Measurements from ENCODE around the gene HLA-DQA2. TPM values are rescaled to one million over a fixed set of nuclear protein-coding genes. Genes with fewer than 3 reads are reported as not detected.

Gene HLA-DQA2
- total RNA-seq, 1 experiment from 2014 or later: not detected

- intact Hi-C loops (cut with micrococcal nuclease; ENCODE audit: unreplicated experiment): no loop called here
- H3K4me3 ChIP-seq (ENCODE audit: low read depth, low read length): no peak overlapping the region
- ChIA-PET POLR2A (no interaction called here), CTCF (interaction anchor here (0.5 kb wide), 1 partner anchor 802 kb away, joined by 3 read pairs; the partner anchor contains the start of gene SKIC2)
- no peaks in the 10 kb centered on the region; the same call in 1 of the 2 replicates for H3K27me3 ChIP-seq (replicated peaks; ENCODE audit: control insufficient read depth, insufficient read depth, low read length)
- no TSS peak for BruUV-seq (replicated peaks)
- Mint-ChIP-seq H3K36me3 (ENCODE audit: insufficient read depth, unreplicated experiment) (no peaks in the 10 kb centered on the region), H3K27me3 (ENCODE audit: insufficient read depth, unreplicated experiment) (peaks cover 5% of the 10 kb centered on the region), H3K4me1 (ENCODE audit: low read depth, unreplicated experiment) (no peaks in the 10 kb centered on the region), H3K27ac (ENCODE audit: unreplicated experiment) (no peak overlapping the region), H3K4me3 (ENCODE audit: unreplicated experiment) (no peak overlapping the region), H3K9me3 (ENCODE audit: unreplicated experiment) (no peaks in the 10 kb centered on the region)
- TF ChIP-seq, protein P1, sequence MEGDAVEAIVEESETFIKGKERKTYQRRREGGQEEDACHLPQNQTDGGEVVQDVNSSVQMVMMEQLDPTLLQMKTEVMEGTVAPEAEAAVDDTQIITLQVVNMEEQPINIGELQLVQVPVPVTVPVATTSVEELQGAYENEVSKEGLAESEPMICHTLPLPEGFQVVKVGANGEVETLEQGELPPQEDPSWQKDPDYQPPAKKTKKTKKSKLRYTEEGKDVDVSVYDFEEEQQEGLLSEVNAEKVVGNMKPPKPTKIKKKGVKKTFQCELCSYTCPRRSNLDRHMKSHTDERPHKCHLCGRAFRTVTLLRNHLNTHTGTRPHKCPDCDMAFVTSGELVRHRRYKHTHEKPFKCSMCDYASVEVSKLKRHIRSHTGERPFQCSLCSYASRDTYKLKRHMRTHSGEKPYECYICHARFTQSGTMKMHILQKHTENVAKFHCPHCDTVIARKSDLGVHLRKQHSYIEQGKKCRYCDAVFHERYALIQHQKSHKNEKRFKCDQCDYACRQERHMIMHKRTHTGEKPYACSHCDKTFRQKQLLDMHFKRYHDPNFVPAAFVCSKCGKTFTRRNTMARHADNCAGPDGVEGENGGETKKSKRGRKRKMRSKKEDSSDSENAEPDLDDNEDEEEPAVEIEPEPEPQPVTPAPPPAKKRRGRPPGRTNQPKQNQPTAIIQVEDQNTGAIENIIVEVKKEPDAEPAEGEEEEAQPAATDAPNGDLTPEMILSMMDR (IDR thresholded peaks at IDR 0.05; ENCODE audit: insufficient read depth in 1 of 2, low read depth in 1 of 2, low read length in 1 of 2, severe bottlenecking in 1 of 2, unreplicated experiment in 1 of 2): no peak
- H3K4me1 ChIP-seq: no peaks in the 10 kb centered on the region
- H3K9me3 ChIP-seq: no peaks in the 10 kb centered on the region
- H3K36me3 ChIP-seq (ENCODE audit: control insufficient read depth, insufficient read depth, low read length): no peaks in the 10 kb centered on the region
- DNase-seq: no peak
Measured at GRCh38 chr6:32761072-32761471, 19.9 kb downstream of the HLA-DQA2 start.

DNA sequence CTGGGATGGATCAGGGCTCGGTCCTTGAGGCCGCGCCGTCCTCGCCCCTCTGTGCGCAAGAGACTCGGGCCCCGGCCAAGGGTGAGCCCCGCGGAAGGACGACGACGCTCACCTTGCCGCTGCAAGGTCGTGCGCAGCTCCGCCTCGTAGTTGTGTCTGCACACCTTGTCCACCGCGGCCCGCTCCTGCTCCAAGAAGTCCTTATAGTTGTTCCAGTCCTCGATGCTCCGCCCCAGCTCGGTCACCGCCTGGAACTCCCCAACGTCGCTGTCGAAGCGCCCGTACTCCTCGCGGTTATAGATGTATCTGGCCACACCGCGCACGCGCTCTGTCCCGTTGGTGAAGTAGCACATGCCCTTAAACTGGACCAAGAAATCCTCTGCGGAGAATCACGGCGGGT lies 20.4 kb downstream of the HLA-DQA2 start:
- intact Hi-C loops (cut with micrococcal nuclease; ENCODE audit: unreplicated experiment): no loop called here
- Histone ChIP-seq H3K4me3 (ENCODE audit: low read depth, low read length) (no peak overlapping the region), H3K9me3 (no peaks in the 10 kb centered on the region), H3K36me3 (ENCODE audit: control insufficient read depth, insufficient read depth, low read length) (no peaks in the 10 kb centered on the region), H3K4me1 (no peaks in the 10 kb centered on the region), H3K27me3 (replicated peaks; ENCODE audit: control insufficient read depth, insufficient read depth, low read length) (no peaks in the 10 kb centered on the region; the same call in 1 of the 2 replicates)
- no TSS peak for BruUV-seq (replicated peaks)
- Mint-ChIP-seq H3K4me3 (ENCODE audit: unreplicated experiment) (no peak overlapping the region), H3K36me3 (ENCODE audit: insufficient read depth, unreplicated experiment) (no peaks in the 10 kb centered on the region), H3K27me3 (ENCODE audit: insufficient read depth, unreplicated experiment) (peaks cover 6% of the 10 kb centered on the region), H3K9me3 (ENCODE audit: unreplicated experiment) (no peaks in the 10 kb centered on the region), H3K27ac (ENCODE audit: unreplicated experiment) (no peak overlapping the region), H3K4me1 (ENCODE audit: low read depth, unreplicated experiment) (no peaks in the 10 kb centered on the region)
- POLR2A ChIA-PET: no interaction called here
- TF ChIP-seq, protein P1 (IDR thresholded peaks at IDR 0.05; ENCODE audit: insufficient read depth in 1 of 2, low read depth in 1 of 2, low read length in 1 of 2, severe bottlenecking in 1 of 2, unreplicated experiment in 1 of 2): no peak
- no peak for DNase-seq
- CTCF ChIA-PET: interaction anchor here (0.5 kb wide), 1 partner anchor 802 kb away, joined by 3 read pairs; the partner anchor contains the start of gene SKIC2

GRCh38 chr6:32763421-32763820 lies 22.2 kb downstream of the HLA-DQA2 start, which contains the start of gene HLA-DQB2:
Gene HLA-DQB2, minus strand, starts transcription at chr6:32763532. Its CDS starts 62 bp downstream, at chr6:32763470.
- Mint-ChIP-seq H3K9me3 (ENCODE audit: unreplicated experiment) (no peaks in the 10 kb centered on the region), H3K4me1 (ENCODE audit: low read depth, unreplicated experiment) (no peaks in the 10 kb centered on the region), H3K27me3 (ENCODE audit: insufficient read depth, unreplicated experiment) (peaks cover 14% of the 10 kb centered on the region), H3K36me3 (ENCODE audit: insufficient read depth, unreplicated experiment) (no peaks in the 10 kb centered on the region), H3K4me3 (ENCODE audit: unreplicated experiment) (no peak within 1 kb of the TSS), H3K27ac (ENCODE audit: unreplicated experiment) (no peak within 1 kb of the TSS)
- no peak for DNase-seq
- no peak within 1 kb of the TSS for H3K4me3 ChIP-seq (ENCODE audit: low read depth, low read length)
- ChIA-PET POLR2A (interaction anchor here (0.5 kb wide), 1 partner anchor 90 kb away, joined by 3 read pairs; the partner anchor contains the start of gene TAP1), CTCF (no interaction called here)
- intact Hi-C loops (cut with micrococcal nuclease; ENCODE audit: unreplicated experiment): no loop called here
- no peaks in the 10 kb centered on the region; the same call in 1 of the 2 replicates for H3K27me3 ChIP-seq (replicated peaks; ENCODE audit: control insufficient read depth, insufficient read depth, low read length)
- H3K4me1 ChIP-seq: no peaks in the 10 kb centered on the region
- H3K36me3 ChIP-seq (ENCODE audit: control insufficient read depth, insufficient read depth, low read length): no peaks in the 10 kb centered on the region
- no TSS peak for BruUV-seq (replicated peaks)
- no peaks in the 10 kb centered on the region for H3K9me3 ChIP-seq
- TF ChIP-seq, protein P1 (IDR thresholded peaks at IDR 0.05; ENCODE audit: insufficient read depth in 1 of 2, low read depth in 1 of 2, low read length in 1 of 2, severe bottlenecking in 1 of 2, unreplicated experiment in 1 of 2): no peak
